Mesothelial cell of epicardium (in vitro differentiated cells): Measurements from ENCODE around the gene ZNF618. TPM values are rescaled to one million over a fixed set of nuclear protein-coding genes. Genes with fewer than 3 reads are reported as not detected.

Source experiments
- DNase-seq, 2 experiments: peaks; one replicate each; pipeline ENCODE4 v3.0.0; 2021; ENCODE audit warnings: low spot score in 2 of 2; ENCODE audit not compliant: unreplicated experiment in 2 of 2
- H3K27ac Mint-ChIP-seq: 2 replicates; pipeline ENCODE4 v1.8.0; 2021; ENCODE audit warnings: mixed read lengths
- H3K27me3 Mint-ChIP-seq: 2 replicates; pipeline ENCODE4 v1.8.0; 2021; ENCODE audit warnings: low read depth, mixed read lengths
- H3K36me3 Mint-ChIP-seq: 2 replicates; pipeline ENCODE4 v1.8.0; 2021; ENCODE audit warnings: mixed read lengths
- H3K4me1 Mint-ChIP-seq: 2 replicates; pipeline ENCODE4 v1.8.0; 2021; ENCODE audit warnings: mixed read lengths
- H3K4me3 Mint-ChIP-seq: 2 replicates; pipeline ENCODE4 v1.8.0; 2021; ENCODE audit warnings: mild to moderate bottlenecking, moderate library complexity, mixed read lengths
- H3K9me3 Mint-ChIP-seq: 2 replicates; pipeline ENCODE4 v1.8.0; 2021; ENCODE audit warnings: mixed read lengths
- total RNA-seq: library from RNA; stranded (reverse); gene quantifications from 3 replicates; pipeline ENCODE4 v1.2.1, GENCODE V29; 2021
- TF ChIP-seq, protein P1 (sequence below): fragments of 200-600 bp; sonication (generic); IDR thresholded peaks from one replicate; pipeline ENCODE4 v1.5.0; 2021; ENCODE audit warnings: antibody characterized with exemption; ENCODE audit not compliant: unreplicated experiment

Gene ZNF618
- total RNA-seq, 1 donor from 2014 or later, result 78.9 TPM

DNA sequence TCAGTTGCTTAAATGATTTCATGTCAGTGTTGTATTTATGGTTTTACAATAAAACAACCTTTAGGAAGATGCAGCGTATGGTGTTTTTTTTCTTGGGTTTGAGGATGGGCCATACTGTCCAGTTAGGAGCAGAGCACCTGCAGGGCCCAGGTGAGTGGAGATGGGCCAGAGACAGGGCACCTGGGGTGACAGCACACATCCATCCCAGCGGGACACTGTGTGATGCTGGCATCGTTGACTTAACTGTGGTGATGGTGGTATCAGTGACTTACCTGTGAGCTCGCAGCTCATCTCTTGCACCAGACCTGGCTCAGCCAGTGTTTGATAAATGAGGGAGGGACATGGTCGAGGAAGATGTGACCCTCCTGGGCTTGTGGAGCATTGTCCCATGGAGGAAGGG is 180.4 kb downstream of the ZNF618 start:
- Mint-ChIP-seq H3K4me3 (no peak overlapping the region), H3K36me3 (peaks cover 25% of the 10 kb centered on the region), H3K4me1 (no peaks in the 10 kb centered on the region), H3K27me3 (no peaks in the 10 kb centered on the region), H3K27ac (no peak overlapping the region), H3K9me3 (no peaks in the 10 kb centered on the region)
- DNase-seq, result no peak
- TF ChIP-seq, protein P1, sequence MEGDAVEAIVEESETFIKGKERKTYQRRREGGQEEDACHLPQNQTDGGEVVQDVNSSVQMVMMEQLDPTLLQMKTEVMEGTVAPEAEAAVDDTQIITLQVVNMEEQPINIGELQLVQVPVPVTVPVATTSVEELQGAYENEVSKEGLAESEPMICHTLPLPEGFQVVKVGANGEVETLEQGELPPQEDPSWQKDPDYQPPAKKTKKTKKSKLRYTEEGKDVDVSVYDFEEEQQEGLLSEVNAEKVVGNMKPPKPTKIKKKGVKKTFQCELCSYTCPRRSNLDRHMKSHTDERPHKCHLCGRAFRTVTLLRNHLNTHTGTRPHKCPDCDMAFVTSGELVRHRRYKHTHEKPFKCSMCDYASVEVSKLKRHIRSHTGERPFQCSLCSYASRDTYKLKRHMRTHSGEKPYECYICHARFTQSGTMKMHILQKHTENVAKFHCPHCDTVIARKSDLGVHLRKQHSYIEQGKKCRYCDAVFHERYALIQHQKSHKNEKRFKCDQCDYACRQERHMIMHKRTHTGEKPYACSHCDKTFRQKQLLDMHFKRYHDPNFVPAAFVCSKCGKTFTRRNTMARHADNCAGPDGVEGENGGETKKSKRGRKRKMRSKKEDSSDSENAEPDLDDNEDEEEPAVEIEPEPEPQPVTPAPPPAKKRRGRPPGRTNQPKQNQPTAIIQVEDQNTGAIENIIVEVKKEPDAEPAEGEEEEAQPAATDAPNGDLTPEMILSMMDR, result no peak

DNA sequence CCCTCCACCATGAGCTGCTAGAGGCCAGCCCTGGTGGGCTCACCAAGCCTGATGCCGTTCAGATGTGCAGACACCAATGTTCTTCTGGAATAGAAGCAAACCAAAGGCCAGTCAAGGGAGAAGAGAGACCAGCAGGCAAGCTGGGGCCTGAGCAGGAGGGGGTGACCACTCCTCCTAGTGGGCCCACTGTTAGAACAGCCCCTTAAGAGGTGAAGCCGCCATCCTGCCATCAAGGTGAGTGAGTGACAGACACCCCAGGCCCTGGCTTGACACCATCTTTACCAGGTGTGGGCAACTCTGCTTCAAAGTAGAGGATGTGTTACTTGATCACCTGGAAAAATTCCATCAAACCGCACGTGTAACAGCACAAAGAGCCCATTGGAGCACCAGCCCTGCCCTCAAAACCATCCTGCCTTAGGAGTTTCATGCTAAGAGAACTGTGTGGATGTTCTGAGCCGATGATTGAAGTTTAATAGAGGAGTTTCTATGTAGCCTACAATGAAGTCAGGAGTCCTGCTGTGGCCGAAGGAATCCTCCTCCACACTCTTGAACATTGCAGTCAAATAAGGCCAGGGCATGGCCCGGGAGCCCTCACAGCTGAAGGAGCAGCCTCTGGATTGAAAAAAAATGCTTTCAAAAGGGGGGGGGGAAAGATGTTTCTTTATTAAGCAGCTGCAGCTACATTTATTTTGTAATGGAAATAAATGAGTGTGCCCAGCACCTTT is 181.2 kb downstream of the ZNF618 start:
- TF ChIP-seq, protein P1, result no peak
- no peak for DNase-seq
- H3K4me3 Mint-ChIP-seq, result no peak overlapping the region
- H3K4me1 Mint-ChIP-seq, result no peaks in the 10 kb centered on the region
- H3K36me3 Mint-ChIP-seq, result peaks cover 18% of the 10 kb centered on the region
- no peak overlapping the region for H3K27ac Mint-ChIP-seq
- H3K27me3 Mint-ChIP-seq, result no peaks in the 10 kb centered on the region
- H3K9me3 Mint-ChIP-seq, result no peaks in the 10 kb centered on the region

DNA sequence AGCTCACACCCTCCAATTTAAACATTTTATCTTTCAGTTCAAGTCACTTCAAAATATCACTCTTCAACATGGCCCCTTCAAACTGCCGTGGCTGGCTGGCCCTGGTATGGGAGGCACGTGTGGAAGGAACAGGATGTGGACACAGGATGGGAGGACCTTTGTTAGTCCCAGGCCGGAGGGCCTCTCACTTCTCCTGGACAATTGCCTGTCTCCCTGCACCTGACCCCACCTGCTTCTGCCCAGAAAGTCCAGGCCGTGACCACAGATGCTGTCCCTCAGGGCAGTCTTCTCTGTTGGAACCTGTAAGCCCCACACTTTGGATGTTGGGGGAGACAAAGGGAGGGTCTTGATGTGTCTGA is 182.6 kb downstream of the ZNF618 start:
- peaks cover 9% of the 10 kb centered on the region for H3K27me3 Mint-ChIP-seq
- H3K36me3 Mint-ChIP-seq, result peaks cover 12% of the 10 kb centered on the region
- H3K4me1 Mint-ChIP-seq, result no peaks in the 10 kb centered on the region
- H3K4me3 Mint-ChIP-seq, result no peak overlapping the region
- DNase-seq, result no peak
- TF ChIP-seq, protein P1, result no peak
- no peak overlapping the region for H3K27ac Mint-ChIP-seq
- peaks cover 4% of the 10 kb centered on the region for H3K9me3 Mint-ChIP-seq

DNA sequence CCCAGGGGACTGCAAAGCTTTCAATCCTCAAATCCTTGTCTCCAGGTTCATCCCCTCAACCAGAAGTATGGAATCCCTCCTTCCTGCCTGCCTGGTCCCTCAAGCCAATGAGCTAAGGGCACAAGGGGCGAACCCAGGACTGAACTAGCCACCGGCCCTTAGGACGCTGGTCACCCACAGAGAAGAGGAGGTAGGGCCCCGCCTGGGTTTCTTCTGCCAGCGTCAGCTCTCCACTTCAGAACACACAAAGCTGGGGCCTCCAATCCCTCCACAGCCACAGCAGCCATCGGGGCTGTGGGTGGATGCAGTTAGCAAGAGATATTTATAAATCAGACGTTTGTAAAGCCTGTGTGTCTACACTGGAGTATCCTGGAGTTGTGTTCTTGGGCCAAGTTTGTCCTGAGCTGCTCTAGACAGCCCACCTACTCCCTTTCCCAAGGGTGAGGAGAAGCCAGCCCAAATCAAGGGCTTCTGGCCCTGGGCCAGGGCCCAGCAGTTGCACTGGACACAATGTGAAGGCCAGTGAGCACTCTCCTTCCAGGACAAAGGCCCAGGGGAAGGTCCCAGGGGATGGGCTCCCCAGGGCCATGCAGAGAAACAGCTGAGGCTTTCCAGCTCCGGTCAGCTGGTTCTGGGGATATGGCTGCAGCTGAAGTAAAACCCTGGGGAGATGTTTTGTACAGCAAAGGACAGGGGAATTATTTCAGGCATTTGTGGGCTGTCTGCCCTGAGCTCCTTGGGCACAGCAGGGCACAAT is 183.1 kb downstream of the ZNF618 start:
- no peak for DNase-seq
- TF ChIP-seq, protein P1, result no peak
- Mint-ChIP-seq H3K4me3 (no peak overlapping the region), H3K27ac (no peak overlapping the region), H3K4me1 (no peaks in the 10 kb centered on the region), H3K27me3 (peaks cover 13% of the 10 kb centered on the region), H3K36me3 (peaks cover 12% of the 10 kb centered on the region), H3K9me3 (peaks cover 6% of the 10 kb centered on the region)

DNA sequence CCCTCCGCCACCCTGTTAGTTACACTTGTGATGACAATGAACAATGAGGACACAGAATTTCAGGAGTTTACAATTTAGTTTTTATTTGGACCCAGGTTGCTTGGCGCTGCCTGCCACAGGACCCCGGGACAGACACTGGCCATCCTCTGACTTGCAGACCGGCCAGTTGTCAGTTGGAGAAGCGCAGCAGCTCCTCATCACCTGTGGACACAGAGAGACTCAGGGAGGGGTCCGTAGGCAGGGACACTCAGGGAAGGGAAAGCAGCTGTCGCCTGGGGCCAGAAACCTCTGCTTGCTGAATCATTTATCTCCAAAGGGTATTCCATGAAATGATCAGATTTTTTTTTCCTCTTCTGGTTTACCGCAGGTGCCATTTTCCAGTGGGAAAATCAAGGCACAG is 184.0 kb downstream of the ZNF618 start:
- Mint-ChIP-seq H3K36me3 (peaks cover 12% of the 10 kb centered on the region), H3K27ac (peak overlapping the region; percentile 39), H3K4me1 (no peaks in the 10 kb centered on the region), H3K4me3 (no peak overlapping the region), H3K27me3 (peaks cover 17% of the 10 kb centered on the region), H3K9me3 (peaks cover 6% of the 10 kb centered on the region)
- no peak for DNase-seq
- TF ChIP-seq, protein P1, result no peak
